ENCODE results near the gene LMF1.

GRCh38 chr16:907361-907760, 63.4 kb downstream of the LMF1 start:
- TF ChIP-seq POLR2A (IDR thresholded peaks at IDR 0.05): no peak
- no peak for TF ChIP-seq CTCF (IDR thresholded peaks at IDR 0.05)
- TF ChIP-seq POLR2AphosphoS5 (IDR thresholded peaks at IDR 0.05): no peak

Measured in upper lobe of left lung (tissue), 4 donors.